Neural cell (in vitro differentiated cells): ENCODE results near the gene CXCL6. TPM values are rescaled to one million over a fixed set of nuclear protein-coding genes. Genes with fewer than 3 reads are reported as not detected.

Source experiments
- H2AFZ ChIP-seq: fragments of 200-600, 300-800 bp; sonication (generic), shearing (Covaris generic); 2 replicates; pipeline ENCODE4 v1.6.0; 2014; ENCODE audit warnings: low read depth, mild to moderate bottlenecking, antibody characterized with exemption, low read length, moderate library complexity
- H3F3A ChIP-seq: fragments of 200-600 bp; shearing (Covaris generic); 2 replicates; pipeline ENCODE4 v1.6.1; 2016; ENCODE audit warnings: mild to moderate bottlenecking, moderate library complexity, mixed read lengths, antibody characterized with exemption, low read length; ENCODE audit not compliant: insufficient read depth, poor library complexity, severe bottlenecking
- H3K27ac ChIP-seq: fragments of 200-600, 300-800 bp; sonication (generic), shearing (Covaris generic); 2 replicates; pipeline ENCODE4 v1.5.1; 2014; ENCODE audit warnings: mild to moderate bottlenecking, low read length, moderate library complexity
- H3K27me3 ChIP-seq: fragments of 300-800, 200-600 bp; sonication (generic), shearing (Covaris generic); 2 replicates; pipeline ENCODE4 v1.6.0; 2014; ENCODE audit warnings: mild to moderate bottlenecking, low read depth, low read length, moderate library complexity; ENCODE audit not compliant: insufficient read depth
- H3K36me3 ChIP-seq: fragments of 300-800, 200-600 bp; sonication (generic), shearing (Covaris generic); 2 replicates; pipeline ENCODE4 v1.5.1; 2014; ENCODE audit warnings: mild to moderate bottlenecking, antibody characterized with exemption, low read length, moderate library complexity; ENCODE audit not compliant: insufficient read depth
- H3K4me2 ChIP-seq: fragments of 300-800, 200-600 bp; sonication (generic), shearing (Covaris generic); 2 replicates; pipeline ENCODE4 v1.6.0; 2014; ENCODE audit warnings: mild to moderate bottlenecking, low read length
- H3K4me3 ChIP-seq: fragments of 300-800, 200-600 bp; sonication (generic), shearing (Covaris generic); 2 replicates; pipeline ENCODE4 v1.5.1; 2014; ENCODE audit warnings: mild to moderate bottlenecking, low read length, moderate library complexity
- H3K79me2 ChIP-seq: fragments of 200-600 bp; shearing (Covaris generic); replicated peaks from 2 replicates; pipeline ENCODE4 v1.6.0; 2014; ENCODE audit warnings: mild to moderate bottlenecking, low read length, moderate library complexity; ENCODE audit not compliant: insufficient read depth
- H3K9ac ChIP-seq: fragments of 300-800, 200-600 bp; sonication (generic), shearing (Covaris generic); 2 replicates; pipeline ENCODE4 v1.6.1; 2016; ENCODE audit warnings: mild to moderate bottlenecking, low read length, mixed read lengths
- H3K9me2 ChIP-seq: fragments of 200-600 bp; shearing (Covaris generic); 2 replicates; pipeline ENCODE4 v1.6.1; 2016; ENCODE audit warnings: mild to moderate bottlenecking, low read length, mixed read lengths; ENCODE audit not compliant: insufficient read depth
- H3K9me3 ChIP-seq: fragments of 200-600, 300-800 bp; sonication (generic), shearing (Covaris generic); 2 replicates; pipeline ENCODE4 v1.6.1; 2016; ENCODE audit warnings: mild to moderate bottlenecking, mixed run types, low read length, moderate library complexity, mixed read lengths
- H4K20me1 ChIP-seq: fragments of 200-600 bp; shearing (Covaris generic); 2 replicates; pipeline ENCODE4 v1.6.1; 2016; ENCODE audit warnings: mild to moderate bottlenecking, mixed run types; ENCODE audit not compliant: insufficient read depth
- CTCF ChIP-seq: fragments of 450-650 bp; IDR thresholded peaks from 2 replicates; pipeline ENCODE4 v1.5.1; 2014; ENCODE audit warnings: antibody characterized with exemption, mild to moderate bottlenecking, moderate library complexity; ENCODE audit not compliant: poor library complexity, severe bottlenecking
- EP300 ChIP-seq: fragments of 450-650 bp; conservative IDR thresholded peaks from 2 replicates; pipeline ENCODE4 v1.6.1; 2014; ENCODE audit warnings: antibody characterized with exemption, mild to moderate bottlenecking, moderate library complexity; ENCODE audit not compliant: poor library complexity, severe bottlenecking
- EZH2 ChIP-seq: fragments of 200-600, 300-800 bp; shearing (Covaris generic), sonication (generic); IDR thresholded peaks from 2 replicates; pipeline ENCODE4 v1.6.1; 2014; ENCODE audit warnings: antibody characterized with exemption, low read length, borderline replicate concordance, mild to moderate bottlenecking; ENCODE audit not compliant: insufficient read depth, poor library complexity, severe bottlenecking
- MXI1 ChIP-seq: fragments of 450-650 bp; conservative IDR thresholded peaks from 2 replicates; pipeline ENCODE4 v1.6.1; 2014; ENCODE audit warnings: antibody characterized with exemption, mild to moderate bottlenecking; ENCODE audit not compliant: poor library complexity, severe bottlenecking
- POLR2AphosphoS5 ChIP-seq: IDR thresholded peaks from 2 replicates; pipeline ENCODE4 v1.6.1; 2012
- RAD21 ChIP-seq: fragments of 450-650 bp; conservative IDR thresholded peaks from 2 replicates; pipeline ENCODE4 v1.6.1; 2014; ENCODE audit warnings: antibody characterized with exemption, mild to moderate bottlenecking, moderate library complexity
- SMC3 ChIP-seq: fragments of 450-650 bp; conservative IDR thresholded peaks from 2 replicates; pipeline ENCODE4 v1.6.1; 2014; ENCODE audit warnings: antibody characterized with exemption, mild to moderate bottlenecking, moderate library complexity; ENCODE audit not compliant: poor library complexity
- TAF1 ChIP-seq: IDR thresholded peaks from 2 replicates; pipeline ENCODE4 v1.6.1; 2012; ENCODE audit warnings: low read depth
- polyA plus RNA-seq: library from polyadenylated mRNA; depleted of rRNA; stranded (reverse); fragments of >200 nt; gene quantifications from 2 replicates; pipeline ENCODE4 v1.2.3, GENCODE V29; 2014
- TF ChIP-seq, protein P1 (sequence below): IDR thresholded peaks from 2 replicates; pipeline ENCODE4 v1.6.1; 2012; ENCODE audit warnings: borderline replicate concordance

CXCL6 gene
- polyA plus RNA-seq, 1 donor from 2014 or later, result not detected

DNA sequence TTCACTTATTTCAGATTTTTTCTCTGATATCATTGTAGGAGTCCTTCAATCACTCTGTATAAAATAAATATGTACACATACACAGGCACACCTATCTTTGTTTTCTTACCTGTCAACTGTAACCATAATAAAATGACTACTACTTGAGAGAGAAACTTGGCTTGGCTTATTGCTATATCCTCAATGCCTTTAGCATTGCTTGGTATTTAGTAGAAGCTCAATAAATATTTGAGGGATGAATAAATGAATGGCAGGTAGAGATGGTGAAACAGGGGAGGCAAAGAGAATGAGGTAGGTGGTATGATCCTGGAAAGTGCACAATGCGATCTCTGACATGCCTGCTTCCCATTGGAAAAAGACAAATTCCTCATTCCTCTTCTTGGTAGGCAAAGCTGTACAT, 21.8 kb upstream of the CXCL6 start:
- Histone ChIP-seq H3F3A (no peaks in the 10 kb centered on the region), H3K79me2 (no peaks in the 10 kb centered on the region), H3K27me3 (no peaks in the 10 kb centered on the region), H4K20me1 (no peaks in the 10 kb centered on the region), H3K9me3 (no peaks in the 10 kb centered on the region), H3K9me2 (no peaks in the 10 kb centered on the region), H2AFZ (no peak overlapping the region), H3K9ac (no peak overlapping the region), H3K36me3 (no peaks in the 10 kb centered on the region), H3K4me2 (no peak overlapping the region), H3K4me3 (no peak overlapping the region), H3K27ac (no peak overlapping the region)
- TF ChIP-seq, protein P1, sequence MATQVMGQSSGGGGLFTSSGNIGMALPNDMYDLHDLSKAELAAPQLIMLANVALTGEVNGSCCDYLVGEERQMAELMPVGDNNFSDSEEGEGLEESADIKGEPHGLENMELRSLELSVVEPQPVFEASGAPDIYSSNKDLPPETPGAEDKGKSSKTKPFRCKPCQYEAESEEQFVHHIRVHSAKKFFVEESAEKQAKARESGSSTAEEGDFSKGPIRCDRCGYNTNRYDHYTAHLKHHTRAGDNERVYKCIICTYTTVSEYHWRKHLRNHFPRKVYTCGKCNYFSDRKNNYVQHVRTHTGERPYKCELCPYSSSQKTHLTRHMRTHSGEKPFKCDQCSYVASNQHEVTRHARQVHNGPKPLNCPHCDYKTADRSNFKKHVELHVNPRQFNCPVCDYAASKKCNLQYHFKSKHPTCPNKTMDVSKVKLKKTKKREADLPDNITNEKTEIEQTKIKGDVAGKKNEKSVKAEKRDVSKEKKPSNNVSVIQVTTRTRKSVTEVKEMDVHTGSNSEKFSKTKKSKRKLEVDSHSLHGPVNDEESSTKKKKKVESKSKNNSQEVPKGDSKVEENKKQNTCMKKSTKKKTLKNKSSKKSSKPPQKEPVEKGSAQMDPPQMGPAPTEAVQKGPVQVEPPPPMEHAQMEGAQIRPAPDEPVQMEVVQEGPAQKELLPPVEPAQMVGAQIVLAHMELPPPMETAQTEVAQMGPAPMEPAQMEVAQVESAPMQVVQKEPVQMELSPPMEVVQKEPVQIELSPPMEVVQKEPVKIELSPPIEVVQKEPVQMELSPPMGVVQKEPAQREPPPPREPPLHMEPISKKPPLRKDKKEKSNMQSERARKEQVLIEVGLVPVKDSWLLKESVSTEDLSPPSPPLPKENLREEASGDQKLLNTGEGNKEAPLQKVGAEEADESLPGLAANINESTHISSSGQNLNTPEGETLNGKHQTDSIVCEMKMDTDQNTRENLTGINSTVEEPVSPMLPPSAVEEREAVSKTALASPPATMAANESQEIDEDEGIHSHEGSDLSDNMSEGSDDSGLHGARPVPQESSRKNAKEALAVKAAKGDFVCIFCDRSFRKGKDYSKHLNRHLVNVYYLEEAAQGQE, result no peak
- no peak for TF ChIP-seq CTCF
- TF ChIP-seq TAF1, result no peak
- TF ChIP-seq POLR2AphosphoS5, result no peak
- TF ChIP-seq RAD21, result no peak
- no peak for TF ChIP-seq EP300
- TF ChIP-seq SMC3, result no peak
- TF ChIP-seq MXI1, result no peak
- TF ChIP-seq EZH2, result no peak

- Histone ChIP-seq H4K20me1 (no peaks in the 10 kb centered on the region), H2AFZ (no peak overlapping the region)
These were observed 21.3 kb upstream of the CXCL6 start for GRCh38 chr4:73815145-73815544.

More at GRCh38 chr4:73815145-73815544, 21.3 kb upstream of the CXCL6 start:
- H3K9me2 ChIP-seq, result no peaks in the 10 kb centered on the region
- H3K27ac ChIP-seq, result no peak overlapping the region
- no peaks in the 10 kb centered on the region for H3K79me2 ChIP-seq
- H3K36me3 ChIP-seq, result no peaks in the 10 kb centered on the region
- H3K9ac ChIP-seq, result no peak overlapping the region
- H3K9me3 ChIP-seq, result no peaks in the 10 kb centered on the region
- no peak overlapping the region for H3K4me3 ChIP-seq
- TF ChIP-seq CTCF, result no peak
- no peak for TF ChIP-seq SMC3
- no peak for TF ChIP-seq EZH2
- no peak for TF ChIP-seq POLR2AphosphoS5
- no peak for TF ChIP-seq EP300
- TF ChIP-seq TAF1, result no peak
- TF ChIP-seq, protein P1, result no peak
- TF ChIP-seq MXI1, result no peak
- no peak for TF ChIP-seq RAD21
- no peaks in the 10 kb centered on the region for H3F3A ChIP-seq
- no peaks in the 10 kb centered on the region for H3K27me3 ChIP-seq
- H3K4me2 ChIP-seq, result no peak overlapping the region
